GM12878 (cell line): ENCODE measurements around the gene SEPHS1. TPM values are rescaled to one million over a fixed set of nuclear protein-coding genes. Genes with fewer than 3 reads are reported as not detected.

Source experiments
- BCL11A ChIP-seq: IDR thresholded peaks from 2 replicates; pipeline ENCODE4 v1.6.1; 2011; ENCODE audit warnings: low read depth, low read length
- CHD2 ChIP-seq: IDR thresholded peaks from 2 replicates; pipeline ENCODE4 v1.6.1; 2011; ENCODE audit warnings: low read depth, low read length, improper control_type of control experiment, borderline replicate concordance
- CHD4 ChIP-seq: fragments of 200-600 bp; sonication (generic); IDR thresholded peaks from 2 replicates; pipeline ENCODE4 v1.6.1; 2016; ENCODE audit warnings: mild to moderate bottlenecking
- EP300 ChIP-seq, 2 experiments: fragments of 150-350 bp in 1 of 2; IDR thresholded peaks; 2 replicates each; pipeline ENCODE4 v1.6.1; 2011 to 2012; ENCODE audit warnings: low read depth in 2 of 2, low read length in 2 of 2, borderline replicate concordance in 1 of 2, improper control_type of control experiment in 1 of 2, inconsistent platforms in 1 of 2; ENCODE audit not compliant: control insufficient read depth in 1 of 2
- ESRRA ChIP-seq: IDR thresholded peaks from 2 replicates; pipeline ENCODE4 v1.6.1; 2012; ENCODE audit warnings: mild to moderate bottlenecking, low read length, improper control_type of control experiment
- FOXM1 ChIP-seq: IDR thresholded peaks from 2 replicates; pipeline ENCODE4 v1.6.1; 2012; ENCODE audit warnings: low read depth, mild to moderate bottlenecking, inconsistent platforms, low read length, moderate library complexity
- HDGF ChIP-seq: fragments of 450-650 bp; IDR thresholded peaks from 2 replicates; pipeline ENCODE4 v1.6.1; 2016; ENCODE audit warnings: antibody characterized with exemption
- MEF2B ChIP-seq: fragments of 450-650 bp; IDR thresholded peaks from 2 replicates; pipeline ENCODE4 v1.6.1; 2018; ENCODE audit warnings: mild to moderate bottlenecking, moderate library complexity; ENCODE audit not compliant: partially characterized antibody, poor library complexity, severe bottlenecking
- NFIC ChIP-seq: IDR thresholded peaks from 2 replicates; pipeline ENCODE4 v1.6.1; 2012; ENCODE audit warnings: low read depth, mild to moderate bottlenecking, inconsistent platforms, low read length, moderate library complexity
- SMAD5 ChIP-seq: IDR thresholded peaks from 2 replicates; pipeline ENCODE4 v1.6.1; 2016; ENCODE audit warnings: antibody characterized with exemption, low read depth
- SP1 ChIP-seq: IDR thresholded peaks from one replicate; pipeline ENCODE4 v1.6.1; 2011; ENCODE audit warnings: low read depth, low read length
- TCF12 ChIP-seq: IDR thresholded peaks from 2 replicates; pipeline ENCODE4 v1.6.1; 2011; ENCODE audit warnings: low read depth, mild to moderate bottlenecking, low read length
- TCF3 ChIP-seq: IDR thresholded peaks from 2 replicates; pipeline ENCODE4 v1.6.1; 2012; ENCODE audit warnings: low read depth, mild to moderate bottlenecking, low read length, borderline replicate concordance; ENCODE audit not compliant: insufficient read depth
- YBX1 ChIP-seq: fragments of 450-650 bp; IDR thresholded peaks from 2 replicates; pipeline ENCODE4 v1.6.1; 2016; ENCODE audit warnings: antibody characterized with exemption
- YY1 ChIP-seq: IDR thresholded peaks from 2 replicates; pipeline ENCODE4 v1.6.1; 2011; ENCODE audit warnings: low read depth, mild to moderate bottlenecking, low read length
- ZBED1 ChIP-seq: IDR thresholded peaks from 2 replicates; pipeline ENCODE4 v1.6.1; 2016; ENCODE audit warnings: borderline replicate concordance
- ZNF274 ChIP-seq: IDR thresholded peaks from one replicate; pipeline ENCODE4 v1.8.0; 2011; ENCODE audit not compliant: insufficient read length, insufficient read depth
- polyA plus RNA-seq, 11 experiments: library from polyadenylated mRNA; depleted of rRNA in 4 of 11; unstranded in 6 of 11; stranded (reverse) in 5 of 11; fragments of >200 nt; fragmentation: Nextera tagmentation in 4 of 11; fragmentation: Illumina TruSeq in 1 of 11; extraction: Ambion mirVana in 4 of 11; extraction: Trizol in 1 of 11; gene quantifications; 1 replicate in 1 of 11; 2 replicates in 10 of 11; pipeline versions ENCODE4 v1.2.1 to v1.2.3, GENCODE V29; 2011 to 2016; ENCODE audit warnings: inconsistent platforms in 2 of 11, missing spikeins in 2 of 11, low read depth in 1 of 11
- total RNA-seq, 4 experiments: library from RNA; depleted of rRNA in 3 of 4; stranded (reverse); fragments of >200 nt in 3 of 4; fragmentation: Illumina TruSeq in 1 of 4; extraction: Trizol in 1 of 4; gene quantifications; 2 replicates each; pipeline versions ENCODE4 v1.2.1 to v1.2.3, GENCODE V29; 2013 to 2021
- TF ChIP-seq, protein P1 (sequence below): fragments of 450-650 bp; IDR thresholded peaks from 2 replicates; pipeline ENCODE4 v1.6.1; 2017; ENCODE audit warnings: low read depth, mild to moderate bottlenecking, moderate library complexity
- TF ChIP-seq, protein P2 (sequence below): fragments of 450-650 bp; IDR thresholded peaks from 2 replicates; pipeline ENCODE4 v1.6.1; 2016; ENCODE audit warnings: mild to moderate bottlenecking
- TF ChIP-seq, protein P3 (sequence below): IDR thresholded peaks from 2 replicates; pipeline ENCODE4 v1.6.1; 2011; ENCODE audit warnings: low read depth, low read length, improper control_type of control experiment, borderline replicate concordance
- TF ChIP-seq, protein P4 (sequence below): fragments of 450-650 bp; IDR thresholded peaks from 2 replicates; pipeline ENCODE4 v1.6.1; 2018; ENCODE audit warnings: borderline replicate concordance, mild to moderate bottlenecking; ENCODE audit not compliant: partially characterized antibody

Gene SEPHS1
- total and polyA plus RNA-seq, 10 of the 15 experiments (the other 5 are each of a cell fraction or from before 2014, with no cell fraction given) = 14.7 to 85.4 (median 48.5) TPM

DNA sequence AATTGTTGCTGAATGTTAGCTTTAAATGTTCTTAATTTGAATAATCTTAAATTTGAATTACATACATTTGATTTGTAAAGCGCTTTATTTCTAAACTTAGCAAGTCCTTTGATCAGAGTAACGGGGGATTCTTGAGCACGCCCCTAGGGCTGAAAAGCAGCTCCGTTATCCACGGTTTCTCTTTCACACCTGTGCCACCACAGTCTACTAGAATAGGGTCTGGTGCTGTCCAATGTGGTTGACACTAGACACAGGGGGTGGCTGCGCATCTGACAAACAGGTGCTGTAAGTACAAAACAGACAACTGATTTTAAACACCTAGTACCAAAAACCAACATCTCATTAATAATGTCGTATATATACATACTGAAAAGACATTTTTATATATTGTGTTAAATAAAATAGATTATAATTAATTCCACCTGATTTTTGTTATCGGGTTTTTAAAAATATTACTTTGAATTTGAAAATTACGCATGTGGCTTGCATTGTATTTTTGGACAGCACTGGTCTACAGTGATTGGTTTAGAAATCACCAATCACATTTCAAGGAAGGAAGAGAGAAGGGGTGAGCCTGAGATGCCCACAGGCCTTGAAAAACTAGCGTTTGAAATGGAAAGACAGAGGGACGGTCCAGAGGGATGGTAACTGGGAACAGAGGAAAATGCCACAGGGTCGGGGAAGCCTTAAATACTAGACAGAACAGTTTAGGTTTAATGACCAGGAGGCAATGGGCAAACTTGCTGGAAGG is 7.3 kb downstream of the SEPHS1 start (continued):
- TF ChIP-seq SP1 = peak; percentile 76
- TF ChIP-seq HDGF = no peak
- no peak for TF ChIP-seq CHD4
- no peak for TF ChIP-seq ZNF274
- TF ChIP-seq, protein P1, sequence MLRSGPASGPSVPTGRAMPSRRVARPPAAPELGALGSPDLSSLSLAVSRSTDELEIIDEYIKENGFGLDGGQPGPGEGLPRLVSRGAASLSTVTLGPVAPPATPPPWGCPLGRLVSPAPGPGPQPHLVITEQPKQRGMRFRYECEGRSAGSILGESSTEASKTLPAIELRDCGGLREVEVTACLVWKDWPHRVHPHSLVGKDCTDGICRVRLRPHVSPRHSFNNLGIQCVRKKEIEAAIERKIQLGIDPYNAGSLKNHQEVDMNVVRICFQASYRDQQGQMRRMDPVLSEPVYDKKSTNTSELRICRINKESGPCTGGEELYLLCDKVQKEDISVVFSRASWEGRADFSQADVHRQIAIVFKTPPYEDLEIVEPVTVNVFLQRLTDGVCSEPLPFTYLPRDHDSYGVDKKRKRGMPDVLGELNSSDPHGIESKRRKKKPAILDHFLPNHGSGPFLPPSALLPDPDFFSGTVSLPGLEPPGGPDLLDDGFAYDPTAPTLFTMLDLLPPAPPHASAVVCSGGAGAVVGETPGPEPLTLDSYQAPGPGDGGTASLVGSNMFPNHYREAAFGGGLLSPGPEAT = peak; percentile 66; the same call in 1 of the 2 replicates
- TF ChIP-seq MEF2B = peak; percentile 79
- TF ChIP-seq, protein P2, sequence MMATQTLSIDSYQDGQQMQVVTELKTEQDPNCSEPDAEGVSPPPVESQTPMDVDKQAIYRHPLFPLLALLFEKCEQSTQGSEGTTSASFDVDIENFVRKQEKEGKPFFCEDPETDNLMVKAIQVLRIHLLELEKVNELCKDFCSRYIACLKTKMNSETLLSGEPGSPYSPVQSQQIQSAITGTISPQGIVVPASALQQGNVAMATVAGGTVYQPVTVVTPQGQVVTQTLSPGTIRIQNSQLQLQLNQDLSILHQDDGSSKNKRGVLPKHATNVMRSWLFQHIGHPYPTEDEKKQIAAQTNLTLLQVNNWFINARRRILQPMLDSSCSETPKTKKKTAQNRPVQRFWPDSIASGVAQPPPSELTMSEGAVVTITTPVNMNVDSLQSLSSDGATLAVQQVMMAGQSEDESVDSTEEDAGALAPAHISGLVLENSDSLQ = no peak
- TF ChIP-seq ESRRA = no peak
- no peak for TF ChIP-seq SMAD5
- no peak for TF ChIP-seq YBX1
- TF ChIP-seq YY1 = peak; percentile 34; the same call in 1 of the 2 replicates
- TF ChIP-seq ZBED1 = no peak
- TF ChIP-seq, protein P3, sequence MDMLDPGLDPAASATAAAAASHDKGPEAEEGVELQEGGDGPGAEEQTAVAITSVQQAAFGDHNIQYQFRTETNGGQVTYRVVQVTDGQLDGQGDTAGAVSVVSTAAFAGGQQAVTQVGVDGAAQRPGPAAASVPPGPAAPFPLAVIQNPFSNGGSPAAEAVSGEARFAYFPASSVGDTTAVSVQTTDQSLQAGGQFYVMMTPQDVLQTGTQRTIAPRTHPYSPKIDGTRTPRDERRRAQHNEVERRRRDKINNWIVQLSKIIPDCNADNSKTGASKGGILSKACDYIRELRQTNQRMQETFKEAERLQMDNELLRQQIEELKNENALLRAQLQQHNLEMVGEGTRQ = no peak
- peak; percentile 88 for TF ChIP-seq TCF12
- TF ChIP-seq NFIC = no peak
- TF ChIP-seq CHD2 = no peak
- TF ChIP-seq TCF3 = peak; percentile 74; the same call in 1 of the 2 replicates
- peak in 1 of 2 experiments; percentile 71; a peak in 2 of 4 replicates for TF ChIP-seq EP300 (IDR thresholded peaks at IDR 0.05; ENCODE audit: borderline replicate concordance in 1 of 2, control insufficient read depth in 1 of 2, low read depth in 2 of 2, low read length in 2 of 2)
- TF ChIP-seq BCL11A = no peak
- no peak for TF ChIP-seq FOXM1
- TF ChIP-seq, protein P4, sequence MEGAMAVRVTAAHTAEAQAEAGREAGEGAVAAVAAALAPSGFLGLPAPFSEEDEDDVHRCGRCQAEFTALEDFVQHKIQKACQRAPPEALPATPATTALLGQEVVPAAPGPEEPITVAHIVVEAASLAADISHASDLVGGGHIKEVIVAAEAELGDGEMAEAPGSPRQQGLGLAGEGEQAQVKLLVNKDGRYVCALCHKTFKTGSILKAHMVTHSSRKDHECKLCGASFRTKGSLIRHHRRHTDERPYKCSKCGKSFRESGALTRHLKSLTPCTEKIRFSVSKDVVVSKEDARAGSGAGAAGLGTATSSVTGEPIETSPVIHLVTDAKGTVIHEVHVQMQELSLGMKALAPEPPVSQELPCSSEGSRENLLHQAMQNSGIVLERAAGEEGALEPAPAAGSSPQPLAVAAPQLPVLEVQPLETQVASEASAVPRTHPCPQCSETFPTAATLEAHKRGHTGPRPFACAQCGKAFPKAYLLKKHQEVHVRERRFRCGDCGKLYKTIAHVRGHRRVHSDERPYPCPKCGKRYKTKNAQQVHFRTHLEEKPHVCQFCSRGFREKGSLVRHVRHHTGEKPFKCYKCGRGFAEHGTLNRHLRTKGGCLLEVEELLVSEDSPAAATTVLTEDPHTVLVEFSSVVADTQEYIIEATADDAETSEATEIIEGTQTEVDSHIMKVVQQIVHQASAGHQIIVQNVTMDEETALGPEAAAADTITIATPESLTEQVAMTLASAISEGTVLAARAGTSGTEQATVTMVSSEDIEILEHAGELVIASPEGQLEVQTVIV = no peak
